Measurements from ENCODE around the gene LRRC18. TPM values are rescaled to one million over a fixed set of nuclear protein-coding genes. Genes with fewer than 3 reads are reported as not detected.

The LRRC18 gene
- total RNA-seq, 1 experiment from 2014 or later, result not detected

DNA sequence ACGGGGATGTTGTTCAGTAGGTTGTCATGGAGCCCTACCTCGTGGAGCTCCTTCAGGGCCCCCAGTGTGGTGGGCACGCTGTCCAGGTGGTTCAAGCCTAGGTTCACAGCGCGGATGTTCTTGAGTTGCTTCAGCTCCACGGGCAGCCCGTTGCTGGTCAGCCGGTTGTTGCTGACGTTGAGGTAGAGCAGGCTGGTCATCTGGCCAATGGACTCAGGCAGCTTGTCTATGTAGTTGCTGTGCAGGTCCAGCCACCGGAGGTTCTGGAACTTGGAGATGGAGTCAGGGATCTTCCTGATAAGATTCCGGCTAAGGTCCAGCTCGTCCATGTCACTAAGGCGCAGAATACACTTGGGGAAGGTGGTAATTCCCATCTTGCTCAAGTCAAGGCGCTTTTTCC is 26.0 kb downstream of the LRRC18 start:
- no peak for DNase-seq
- peaks cover 86% of the 10 kb centered on the region for H3K27me3 ChIP-seq (ENCODE audit: insufficient read depth, low read depth)
- POLR2A ChIA-PET (ENCODE audit: unreplicated experiment), result no interaction called here
- H2AFZ ChIP-seq, result no peak overlapping the region
- H3K36me3 ChIP-seq (ENCODE audit: low read depth), result no peaks in the 10 kb centered on the region
- H3K9me3 ChIP-seq (ENCODE audit: insufficient read depth, low read depth), result no peaks in the 10 kb centered on the region
- TF ChIP-seq, protein P1, sequence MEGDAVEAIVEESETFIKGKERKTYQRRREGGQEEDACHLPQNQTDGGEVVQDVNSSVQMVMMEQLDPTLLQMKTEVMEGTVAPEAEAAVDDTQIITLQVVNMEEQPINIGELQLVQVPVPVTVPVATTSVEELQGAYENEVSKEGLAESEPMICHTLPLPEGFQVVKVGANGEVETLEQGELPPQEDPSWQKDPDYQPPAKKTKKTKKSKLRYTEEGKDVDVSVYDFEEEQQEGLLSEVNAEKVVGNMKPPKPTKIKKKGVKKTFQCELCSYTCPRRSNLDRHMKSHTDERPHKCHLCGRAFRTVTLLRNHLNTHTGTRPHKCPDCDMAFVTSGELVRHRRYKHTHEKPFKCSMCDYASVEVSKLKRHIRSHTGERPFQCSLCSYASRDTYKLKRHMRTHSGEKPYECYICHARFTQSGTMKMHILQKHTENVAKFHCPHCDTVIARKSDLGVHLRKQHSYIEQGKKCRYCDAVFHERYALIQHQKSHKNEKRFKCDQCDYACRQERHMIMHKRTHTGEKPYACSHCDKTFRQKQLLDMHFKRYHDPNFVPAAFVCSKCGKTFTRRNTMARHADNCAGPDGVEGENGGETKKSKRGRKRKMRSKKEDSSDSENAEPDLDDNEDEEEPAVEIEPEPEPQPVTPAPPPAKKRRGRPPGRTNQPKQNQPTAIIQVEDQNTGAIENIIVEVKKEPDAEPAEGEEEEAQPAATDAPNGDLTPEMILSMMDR (conservative IDR thresholded peaks at IDR 0.05), result no peak
- no peak for TF ChIP-seq EZH2 (IDR thresholded peaks at IDR 0.05; ENCODE audit: low read depth)
- CTCF ChIA-PET, result no interaction called here
- no peaks in the 10 kb centered on the region for H4K20me1 ChIP-seq (ENCODE audit: insufficient read depth)
- BruUV-seq (replicated peaks), result no TSS peak
- no peaks in the 10 kb centered on the region for H3F3A ChIP-seq (ENCODE audit: insufficient read depth, low read depth)
- H3K4me2 ChIP-seq, result no peak overlapping the region
- H3K27ac ChIP-seq, result no peak overlapping the region
- no peak overlapping the region for H3K4me3 ChIP-seq
- H3K4me1 ChIP-seq (replicated peaks; ENCODE audit: insufficient read depth), result no peaks in the 10 kb centered on the region
- no peaks in the 10 kb centered on the region for H3K79me2 ChIP-seq (ENCODE audit: low read depth)
- intact Hi-C loops (cut with micrococcal nuclease; ENCODE audit: unreplicated experiment), result no loop called here
- no peaks in the 10 kb centered on the region for H3K9me2 ChIP-seq (ENCODE audit: insufficient read depth)

DNA sequence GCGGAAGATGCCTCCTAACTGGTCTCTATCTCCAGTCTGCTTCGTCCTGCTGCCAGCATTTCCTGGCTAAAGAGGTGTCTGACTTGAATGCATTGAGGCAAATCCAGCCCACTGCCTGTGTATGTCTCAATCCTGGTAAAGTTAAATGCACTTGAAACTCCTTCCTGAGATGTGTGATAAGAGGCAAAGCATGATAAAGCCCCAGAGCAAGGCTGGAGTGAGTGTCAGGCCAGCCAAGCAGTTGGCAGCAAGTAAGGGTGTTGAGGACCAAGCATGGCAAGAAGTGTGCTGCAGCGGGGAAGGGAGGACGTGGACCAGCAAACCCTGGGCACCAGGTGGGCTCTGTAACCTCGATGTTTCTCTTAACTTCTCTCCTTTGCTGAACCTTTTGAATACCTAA is 29.1 kb downstream of the LRRC18 start:
- H3K4me2 ChIP-seq, result no peak overlapping the region
- no peaks in the 10 kb centered on the region for H3K4me1 ChIP-seq (replicated peaks; ENCODE audit: insufficient read depth)
- H3K9me3 ChIP-seq (ENCODE audit: insufficient read depth, low read depth), result no peaks in the 10 kb centered on the region
- no TSS peak for BruUV-seq (replicated peaks)
- no peaks in the 10 kb centered on the region for H3K36me3 ChIP-seq (ENCODE audit: low read depth)
- H2AFZ ChIP-seq, result no peak overlapping the region
- H4K20me1 ChIP-seq (ENCODE audit: insufficient read depth), result no peaks in the 10 kb centered on the region
- H3K27me3 ChIP-seq (ENCODE audit: insufficient read depth, low read depth), result peaks cover 95% of the 10 kb centered on the region
- TF ChIP-seq, protein P1 (conservative IDR thresholded peaks at IDR 0.05), result no peak
- no peak for TF ChIP-seq EZH2 (IDR thresholded peaks at IDR 0.05; ENCODE audit: low read depth)
- POLR2A ChIA-PET (ENCODE audit: unreplicated experiment), result no interaction called here
- intact Hi-C loops (cut with micrococcal nuclease; ENCODE audit: unreplicated experiment), result no loop called here
- no peak overlapping the region for H3K4me3 ChIP-seq
- DNase-seq, result no peak
- no peaks in the 10 kb centered on the region for H3K79me2 ChIP-seq (ENCODE audit: low read depth)
- H3K27ac ChIP-seq, result no peak overlapping the region
- H3K9me2 ChIP-seq (ENCODE audit: insufficient read depth), result no peaks in the 10 kb centered on the region
- CTCF ChIA-PET, result no interaction called here
- H3F3A ChIP-seq (ENCODE audit: insufficient read depth, low read depth), result no peaks in the 10 kb centered on the region

DNA sequence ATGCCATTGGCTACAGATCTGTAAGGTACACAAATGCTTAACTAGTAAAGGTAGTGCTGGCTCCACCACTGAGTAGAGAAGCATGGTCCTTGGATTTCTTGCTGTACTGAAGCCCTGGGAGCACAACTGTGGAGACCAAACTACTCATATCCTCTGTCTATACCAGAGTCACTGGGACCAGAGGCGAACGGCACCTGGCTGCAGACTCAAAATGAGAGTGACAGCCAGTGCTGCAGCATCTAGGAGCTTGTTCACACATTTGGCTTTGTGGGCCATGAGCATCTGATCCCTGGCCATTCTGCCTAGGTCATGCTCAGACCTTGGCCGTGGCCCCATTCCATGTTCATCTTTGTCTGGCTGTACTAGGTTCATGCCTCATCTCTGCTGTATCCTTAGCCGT is 31.9 kb downstream of the LRRC18 start:
- no peaks in the 10 kb centered on the region for H3F3A ChIP-seq (ENCODE audit: insufficient read depth, low read depth)
- H4K20me1 ChIP-seq (ENCODE audit: insufficient read depth), result no peaks in the 10 kb centered on the region
- no peaks in the 10 kb centered on the region for H3K4me1 ChIP-seq (replicated peaks; ENCODE audit: insufficient read depth)
- no peaks in the 10 kb centered on the region for H3K36me3 ChIP-seq (ENCODE audit: low read depth)
- no peak for DNase-seq
- H2AFZ ChIP-seq, result no peak overlapping the region
- H3K4me3 ChIP-seq, result no peak overlapping the region
- no peaks in the 10 kb centered on the region for H3K9me2 ChIP-seq (ENCODE audit: insufficient read depth)
- TF ChIP-seq, protein P1 (conservative IDR thresholded peaks at IDR 0.05), result no peak
- no peak for TF ChIP-seq EZH2 (IDR thresholded peaks at IDR 0.05; ENCODE audit: low read depth)
- no peak overlapping the region for H3K4me2 ChIP-seq
- no TSS peak for BruUV-seq (replicated peaks)
- intact Hi-C loops (cut with micrococcal nuclease; ENCODE audit: unreplicated experiment), result no loop called here
- H3K27ac ChIP-seq, result no peak overlapping the region
- H3K79me2 ChIP-seq (ENCODE audit: low read depth), result no peaks in the 10 kb centered on the region
- H3K27me3 ChIP-seq (ENCODE audit: insufficient read depth, low read depth), result peaks cover 95% of the 10 kb centered on the region
- ChIA-PET POLR2A (ENCODE audit: unreplicated experiment) (no interaction called here), CTCF (interaction anchor here (0.6 kb wide), 1 partner anchor 24 kb away, joined by 5 read pairs; no protein-coding TSS in a partner anchor)
- no peaks in the 10 kb centered on the region for H3K9me3 ChIP-seq (ENCODE audit: insufficient read depth, low read depth)
